GM23338 (cell line): ENCODE data around the gene KAT6B. TPM values are rescaled to one million over a fixed set of nuclear protein-coding genes. Genes with fewer than 3 reads are reported as not detected.

Experiments used
- ATAC-seq: fragments of 200-7000 bp; cut with Tn5 transposase; 3 replicates; pipeline ENCODE4 v1.9.1; 2020
- DNase-seq: peaks from one replicate; pipeline ENCODE4 v3.0.0-alpha.2; 2015; ENCODE audit warnings: low spot score
- H2AFZ ChIP-seq: fragments of 200-600 bp; sonication (generic); 2 replicates; pipeline ENCODE4 v1.8.0; 2016; ENCODE audit warnings: antibody characterized with exemption, mild to moderate bottlenecking, moderate library complexity
- H3F3A ChIP-seq: fragments of 200-600 bp; sonication (generic); replicated peaks from 2 replicates; pipeline ENCODE4 v1.8.0; 2017; ENCODE audit warnings: antibody characterized with exemption, mixed run types, low read depth
- H3K27ac ChIP-seq: fragments of 200-600 bp; sonication (generic); 2 replicates; pipeline ENCODE4 v1.6.1; 2016; ENCODE audit warnings: low read depth
- H3K27me3 ChIP-seq: fragments of 200-600 bp; sonication (generic); 2 replicates; pipeline ENCODE4 v1.8.0; 2016; ENCODE audit warnings: mild to moderate bottlenecking, mixed run types, moderate library complexity; ENCODE audit not compliant: insufficient read depth
- H3K36me3 ChIP-seq: fragments of 200-600 bp; sonication (generic); 2 replicates; pipeline ENCODE4 v1.8.0; 2016; ENCODE audit warnings: mild to moderate bottlenecking; ENCODE audit not compliant: insufficient read depth
- H3K4me1 ChIP-seq: fragments of 200-600 bp; sonication (generic); 2 replicates; pipeline ENCODE4 v1.8.0; 2016; ENCODE audit warnings: mild to moderate bottlenecking, moderate library complexity; ENCODE audit not compliant: insufficient read depth
- H3K4me2 ChIP-seq: fragments of 200-600 bp; sonication (generic); 2 replicates; pipeline ENCODE4 v1.7.1; 2017; ENCODE audit warnings: mixed run types
- H3K4me3 ChIP-seq: fragments of 200-600 bp; sonication (generic); 2 replicates; pipeline ENCODE4 v1.6.1; 2016; ENCODE audit warnings: mixed run types
- H3K79me2 ChIP-seq: fragments of 200-600 bp; sonication (generic); replicated peaks from 2 replicates; pipeline ENCODE4 v1.8.0; 2017; ENCODE audit warnings: mild to moderate bottlenecking; ENCODE audit not compliant: insufficient read depth
- H3K9me2 ChIP-seq: fragments of 200-600 bp; sonication (generic); 2 replicates; pipeline ENCODE4 v1.8.0; 2017; ENCODE audit not compliant: insufficient read depth
- H4K20me1 ChIP-seq: fragments of 200-600 bp; sonication (generic); replicated peaks from 2 replicates; pipeline ENCODE4 v1.8.0; 2017; ENCODE audit warnings: mild to moderate bottlenecking; ENCODE audit not compliant: insufficient read depth
- H3K27ac Mint-ChIP-seq: 2 replicates; pipeline ENCODE4 v1.8.0; 2020; ENCODE audit warnings: inconsistent platforms, mild to moderate bottlenecking, moderate library complexity, mixed read lengths
- H3K27me3 Mint-ChIP-seq: 3 replicates; pipeline ENCODE4 v1.8.0; 2022; ENCODE audit warnings: low read depth, mild to moderate bottlenecking, moderate library complexity, mixed read lengths, inconsistent platforms; ENCODE audit not compliant: insufficient read depth, poor library complexity
- H3K36me3 Mint-ChIP-seq: 3 replicates; pipeline ENCODE4 v1.8.0; 2021; ENCODE audit warnings: low read depth, mild to moderate bottlenecking, inconsistent platforms, moderate library complexity, mixed read lengths
- H3K4me1 Mint-ChIP-seq: 3 replicates; pipeline ENCODE4 v1.8.0; 2020; ENCODE audit warnings: mild to moderate bottlenecking, inconsistent platforms, mixed read lengths
- H3K4me3 Mint-ChIP-seq: 3 replicates; pipeline ENCODE4 v1.8.0; 2021; ENCODE audit warnings: moderate library complexity, mild to moderate bottlenecking, inconsistent platforms, mixed read lengths
- H3K9me3 Mint-ChIP-seq: 3 replicates; pipeline ENCODE4 v1.8.0; 2020; ENCODE audit warnings: moderate library complexity, mild to moderate bottlenecking, inconsistent platforms, mixed read lengths
- CREB1 ChIP-seq: fragments of 250-450 bp; sonication (Bioruptor Pico); IDR thresholded peaks from 2 replicates; pipeline ENCODE4 v1.5.0; 2020; ENCODE audit warnings: low read depth, mild to moderate bottlenecking, moderate library complexity
- CTCF ChIP-seq, 2 experiments: fragments of 200-600 bp in 1 of 2; sonication (generic) in 1 of 2; conservative IDR thresholded peaks; 2 replicates each; pipeline versions ENCODE4 v1.5.1 to v1.6.1; 2016 to 2017; ENCODE audit warnings: antibody characterized with exemption in 2 of 2, low read depth in 2 of 2, mild to moderate bottlenecking in 2 of 2, moderate library complexity in 1 of 2
- EZH2 ChIP-seq: fragments of 200-600 bp; sonication (generic); IDR thresholded peaks from one replicate; pipeline ENCODE4 v1.8.0; 2017; ENCODE audit warnings: antibody characterized with exemption, mild to moderate bottlenecking, low read depth; ENCODE audit not compliant: unreplicated experiment
- EZH2phosphoT487 ChIP-seq: fragments of 200-600 bp; sonication (generic); IDR thresholded peaks from one replicate; pipeline ENCODE4 v1.8.1; 2018; ENCODE audit warnings: antibody characterized with exemption; ENCODE audit not compliant: unreplicated experiment
- JUNB ChIP-seq: IDR thresholded peaks from one replicate; pipeline ENCODE4 v1.6.1; 2016; ENCODE audit warnings: antibody characterized with exemption; ENCODE audit not compliant: unreplicated experiment
- NANOG ChIP-seq: IDR thresholded peaks from 2 replicates; pipeline ENCODE4 v1.6.1; 2016; ENCODE audit warnings: antibody characterized with exemption, borderline replicate concordance
- POLR2AphosphoS5 ChIP-seq: IDR thresholded peaks from 2 replicates; pipeline ENCODE4 v1.6.1; 2016; ENCODE audit warnings: antibody characterized with exemption, low read depth
- REST ChIP-seq: IDR thresholded peaks from one replicate; pipeline ENCODE4 v1.6.1; 2018; ENCODE audit warnings: antibody characterized with exemption; ENCODE audit not compliant: unreplicated experiment
- STAT1 ChIP-seq: IDR thresholded peaks from one replicate; pipeline ENCODE4 v1.6.1; 2016; ENCODE audit warnings: antibody characterized with exemption; ENCODE audit not compliant: unreplicated experiment
- ZNF114 ChIP-seq: fragments of 250-450 bp; sonication (Bioruptor Pico); IDR thresholded peaks from 2 replicates; pipeline ENCODE4 v1.5.0; 2020; ENCODE audit warnings: mild to moderate bottlenecking, moderate library complexity
- ZNF331 ChIP-seq: fragments of 250-450 bp; sonication (Bioruptor Pico); IDR thresholded peaks from 2 replicates; pipeline ENCODE4 v1.5.0; 2020; ENCODE audit warnings: low read depth, mild to moderate bottlenecking, moderate library complexity
- polyA plus RNA-seq: library from polyadenylated mRNA; unstranded; fragments of >200 nt; fragmentation: Nextera tagmentation; extraction: Ambion mirVana; gene quantifications from 2 replicates; pipeline ENCODE4 v1.2.1, GENCODE V29; 2016
- total RNA-seq: library from RNA; depleted of rRNA; stranded (reverse); fragments of >200 nt; shearing (Covaris generic); gene quantifications from 2 replicates; pipeline ENCODE4 v1.2.3, GENCODE V29; 2014
- TF ChIP-seq, protein P1 (sequence below): fragments of 250-450 bp; sonication (Bioruptor Pico); IDR thresholded peaks from 2 replicates; pipeline ENCODE4 v1.5.0; 2020; ENCODE audit warnings: mild to moderate bottlenecking, moderate library complexity
- TF ChIP-seq, protein P2 (sequence below): IDR thresholded peaks from 2 replicates; pipeline ENCODE4 v1.6.1; 2016; ENCODE audit warnings: antibody characterized with exemption

The KAT6B gene
- total and polyA plus RNA-seq, 2 experiments from 2014 or later = 21.3 to 31.4 TPM

DNA sequence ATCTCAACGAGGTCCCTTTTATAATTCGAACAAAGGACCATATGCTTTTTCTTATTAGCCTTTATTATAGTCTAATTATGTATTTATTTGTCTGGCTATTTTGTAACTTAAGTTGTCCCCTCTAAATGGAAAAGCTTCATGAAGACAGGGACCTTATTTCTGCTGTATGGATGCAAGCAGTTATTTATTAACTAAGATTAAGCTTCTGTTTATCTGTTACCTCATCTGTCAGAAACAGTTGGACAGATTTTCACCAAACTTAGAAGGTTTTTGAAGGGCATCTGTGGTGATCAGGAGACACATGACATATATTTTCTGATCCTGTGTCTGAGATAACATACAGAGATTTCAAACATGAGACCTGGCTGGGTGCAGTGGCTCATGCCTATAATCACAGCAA, 43.2 kb downstream of the KAT6B start:
- H4K20me1 ChIP-seq = no peaks in the 10 kb centered on the region
- no peak overlapping the region for H3K4me3 Mint-ChIP-seq
- no peaks in the 10 kb centered on the region for H3K9me3 Mint-ChIP-seq
- H3K4me2 ChIP-seq = no peak overlapping the region
- no peaks in the 10 kb centered on the region for H3F3A ChIP-seq
- TF ChIP-seq NANOG = no peak
- no peak for TF ChIP-seq ZNF331 (CRISPR knock-in tag)
- TF ChIP-seq ZNF114 = no peak
- TF ChIP-seq POLR2AphosphoS5 = no peak
- TF ChIP-seq, protein P1, sequence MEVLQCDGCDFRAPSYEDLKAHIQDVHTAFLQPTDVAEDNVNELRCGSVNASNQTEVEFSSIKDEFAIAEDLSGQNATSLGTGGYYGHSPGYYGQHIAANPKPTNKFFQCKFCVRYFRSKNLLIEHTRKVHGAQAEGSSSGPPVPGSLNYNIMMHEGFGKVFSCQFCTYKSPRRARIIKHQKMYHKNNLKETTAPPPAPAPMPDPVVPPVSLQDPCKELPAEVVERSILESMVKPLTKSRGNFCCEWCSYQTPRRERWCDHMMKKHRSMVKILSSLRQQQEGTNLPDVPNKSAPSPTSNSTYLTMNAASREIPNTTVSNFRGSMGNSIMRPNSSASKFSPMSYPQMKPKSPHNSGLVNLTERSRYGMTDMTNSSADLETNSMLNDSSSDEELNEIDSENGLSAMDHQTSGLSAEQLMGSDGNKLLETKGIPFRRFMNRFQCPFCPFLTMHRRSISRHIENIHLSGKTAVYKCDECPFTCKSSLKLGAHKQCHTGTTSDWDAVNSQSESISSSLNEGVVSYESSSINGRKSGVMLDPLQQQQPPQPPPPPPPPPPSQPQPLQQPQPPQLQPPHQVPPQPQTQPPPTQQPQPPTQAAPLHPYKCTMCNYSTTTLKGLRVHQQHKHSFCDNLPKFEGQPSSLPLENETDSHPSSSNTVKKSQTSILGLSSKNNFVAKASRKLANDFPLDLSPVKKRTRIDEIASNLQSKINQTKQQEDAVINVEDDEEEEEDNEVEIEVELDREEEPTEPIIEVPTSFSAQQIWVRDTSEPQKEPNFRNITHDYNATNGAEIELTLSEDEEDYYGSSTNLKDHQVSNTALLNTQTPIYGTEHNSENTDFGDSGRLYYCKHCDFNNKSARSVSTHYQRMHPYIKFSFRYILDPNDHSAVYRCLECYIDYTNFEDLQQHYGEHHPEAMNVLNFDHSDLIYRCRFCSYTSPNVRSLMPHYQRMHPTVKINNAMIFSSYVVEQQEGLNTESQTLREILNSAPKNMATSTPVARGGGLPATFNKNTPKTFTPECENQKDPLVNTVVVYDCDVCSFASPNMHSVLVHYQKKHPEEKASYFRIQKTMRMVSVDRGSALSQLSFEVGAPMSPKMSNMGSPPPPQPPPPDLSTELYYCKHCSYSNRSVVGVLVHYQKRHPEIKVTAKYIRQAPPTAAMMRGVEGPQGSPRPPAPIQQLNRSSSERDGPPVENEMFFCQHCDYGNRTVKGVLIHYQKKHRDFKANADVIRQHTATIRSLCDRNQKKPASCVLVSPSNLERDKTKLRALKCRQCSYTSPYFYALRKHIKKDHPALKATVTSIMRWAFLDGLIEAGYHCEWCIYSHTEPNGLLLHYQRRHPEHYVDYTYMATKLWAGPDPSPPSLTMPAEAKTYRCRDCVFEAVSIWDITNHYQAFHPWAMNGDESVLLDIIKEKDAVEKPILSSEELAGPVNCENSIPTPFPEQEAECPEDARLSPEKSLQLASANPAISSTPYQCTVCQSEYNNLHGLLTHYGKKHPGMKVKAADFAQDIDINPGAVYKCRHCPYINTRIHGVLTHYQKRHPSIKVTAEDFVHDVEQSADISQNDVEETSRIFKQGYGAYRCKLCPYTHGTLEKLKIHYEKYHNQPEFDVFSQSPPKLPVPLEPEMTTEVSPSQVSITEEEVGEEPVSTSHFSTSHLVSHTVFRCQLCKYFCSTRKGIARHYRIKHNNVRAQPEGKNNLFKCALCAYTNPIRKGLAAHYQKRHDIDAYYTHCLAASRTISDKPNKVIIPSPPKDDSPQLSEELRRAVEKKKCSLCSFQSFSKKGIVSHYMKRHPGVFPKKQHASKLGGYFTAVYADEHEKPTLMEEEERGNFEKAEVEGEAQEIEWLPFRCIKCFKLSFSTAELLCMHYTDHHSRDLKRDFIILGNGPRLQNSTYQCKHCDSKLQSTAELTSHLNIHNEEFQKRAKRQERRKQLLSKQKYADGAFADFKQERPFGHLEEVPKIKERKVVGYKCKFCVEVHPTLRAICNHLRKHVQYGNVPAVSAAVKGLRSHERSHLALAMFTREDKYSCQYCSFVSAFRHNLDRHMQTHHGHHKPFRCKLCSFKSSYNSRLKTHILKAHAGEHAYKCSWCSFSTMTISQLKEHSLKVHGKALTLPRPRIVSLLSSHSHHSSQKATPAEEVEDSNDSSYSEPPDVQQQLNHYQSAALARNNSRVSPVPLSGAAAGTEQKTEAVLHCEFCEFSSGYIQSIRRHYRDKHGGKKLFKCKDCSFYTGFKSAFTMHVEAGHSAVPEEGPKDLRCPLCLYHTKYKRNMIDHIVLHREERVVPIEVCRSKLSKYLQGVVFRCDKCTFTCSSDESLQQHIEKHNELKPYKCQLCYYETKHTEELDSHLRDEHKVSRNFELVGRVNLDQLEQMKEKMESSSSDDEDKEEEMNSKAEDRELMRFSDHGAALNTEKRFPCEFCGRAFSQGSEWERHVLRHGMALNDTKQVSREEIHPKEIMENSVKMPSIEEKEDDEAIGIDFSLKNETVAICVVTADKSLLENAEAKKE (CRISPR knock-in tag) = no peak
- TF ChIP-seq, protein P2, sequence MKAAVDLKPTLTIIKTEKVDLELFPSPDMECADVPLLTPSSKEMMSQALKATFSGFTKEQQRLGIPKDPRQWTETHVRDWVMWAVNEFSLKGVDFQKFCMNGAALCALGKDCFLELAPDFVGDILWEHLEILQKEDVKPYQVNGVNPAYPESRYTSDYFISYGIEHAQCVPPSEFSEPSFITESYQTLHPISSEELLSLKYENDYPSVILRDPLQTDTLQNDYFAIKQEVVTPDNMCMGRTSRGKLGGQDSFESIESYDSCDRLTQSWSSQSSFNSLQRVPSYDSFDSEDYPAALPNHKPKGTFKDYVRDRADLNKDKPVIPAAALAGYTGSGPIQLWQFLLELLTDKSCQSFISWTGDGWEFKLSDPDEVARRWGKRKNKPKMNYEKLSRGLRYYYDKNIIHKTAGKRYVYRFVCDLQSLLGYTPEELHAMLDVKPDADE = no peak
- no peak for TF ChIP-seq CREB1 (CRISPR knock-in tag)
- no peak for TF ChIP-seq STAT1
- no peak for TF ChIP-seq EZH2phosphoT487
- TF ChIP-seq REST = no peak
- no peak for TF ChIP-seq CTCF (conservative IDR thresholded peaks at IDR 0.05; ENCODE audit: low read depth in 2 of 2)
- no peak for TF ChIP-seq EZH2
- TF ChIP-seq JUNB = no peak
- no peak overlapping the region for H3K27ac Mint-ChIP-seq
- peaks cover 94% of the 10 kb centered on the region for H3K79me2 ChIP-seq
- no peak overlapping the region for H3K27ac ChIP-seq
- no peaks in the 10 kb centered on the region for H3K27me3 ChIP-seq
- no peaks in the 10 kb centered on the region for H3K36me3 Mint-ChIP-seq
- peaks cover 15% of the 10 kb centered on the region for H3K4me1 ChIP-seq
- H3K9me2 ChIP-seq = no peaks in the 10 kb centered on the region
- peaks cover 21% of the 10 kb centered on the region for H3K4me1 Mint-ChIP-seq
- no peak overlapping the region for H3K4me3 ChIP-seq
- peaks cover 3% of the 10 kb centered on the region for H3K27me3 Mint-ChIP-seq
- ATAC-seq = no peak
- H3K36me3 ChIP-seq = no peaks in the 10 kb centered on the region
- DNase-seq = no peak
- H2AFZ ChIP-seq = no peak overlapping the region
